Osteocyte (in vitro differentiated cells): ENCODE results near the gene C21orf58. TPM values are rescaled to one million over a fixed set of nuclear protein-coding genes. Genes with fewer than 3 reads are reported as not detected.

Experiments used
- DNase-seq: peaks from one replicate; pipeline ENCODE4 v3.0.0; 2021; ENCODE audit warnings: mixed read lengths; ENCODE audit not compliant: unreplicated experiment; ENCODE audit errors: extremely low spot score
- H3K27ac Mint-ChIP-seq: one replicate; pipeline ENCODE4 v1.8.0; 2021; ENCODE audit warnings: mild to moderate bottlenecking, mixed read lengths; ENCODE audit not compliant: unreplicated experiment
- H3K27me3 Mint-ChIP-seq: one replicate; pipeline ENCODE4 v1.8.0; 2021; ENCODE audit warnings: mixed read lengths; ENCODE audit not compliant: unreplicated experiment
- H3K36me3 Mint-ChIP-seq: one replicate; pipeline ENCODE4 v1.8.0; 2021; ENCODE audit warnings: mixed read lengths; ENCODE audit not compliant: unreplicated experiment
- H3K4me1 Mint-ChIP-seq: one replicate; pipeline ENCODE4 v1.8.0; 2021; ENCODE audit warnings: mixed read lengths; ENCODE audit not compliant: unreplicated experiment
- H3K4me3 Mint-ChIP-seq: one replicate; pipeline ENCODE4 v1.8.0; 2021; ENCODE audit warnings: mild to moderate bottlenecking, moderate library complexity, mixed read lengths; ENCODE audit not compliant: unreplicated experiment
- H3K9me3 Mint-ChIP-seq: one replicate; pipeline ENCODE4 v1.8.0; 2021; ENCODE audit warnings: mixed read lengths; ENCODE audit not compliant: unreplicated experiment
- total RNA-seq: library from RNA; stranded (reverse); gene quantifications from 2 replicates; pipeline ENCODE4 v1.2.1, GENCODE V29; 2021
- TF ChIP-seq, protein P1 (sequence below): fragments of 200-600 bp; sonication (generic); IDR thresholded peaks from 2 replicates; pipeline ENCODE4 v1.5.0; 2021; ENCODE audit warnings: antibody characterized with exemption, mild to moderate bottlenecking, moderate library complexity

Gene C21orf58
- total RNA-seq, 1 donor from 2014 or later = 9.1 TPM

DNA sequence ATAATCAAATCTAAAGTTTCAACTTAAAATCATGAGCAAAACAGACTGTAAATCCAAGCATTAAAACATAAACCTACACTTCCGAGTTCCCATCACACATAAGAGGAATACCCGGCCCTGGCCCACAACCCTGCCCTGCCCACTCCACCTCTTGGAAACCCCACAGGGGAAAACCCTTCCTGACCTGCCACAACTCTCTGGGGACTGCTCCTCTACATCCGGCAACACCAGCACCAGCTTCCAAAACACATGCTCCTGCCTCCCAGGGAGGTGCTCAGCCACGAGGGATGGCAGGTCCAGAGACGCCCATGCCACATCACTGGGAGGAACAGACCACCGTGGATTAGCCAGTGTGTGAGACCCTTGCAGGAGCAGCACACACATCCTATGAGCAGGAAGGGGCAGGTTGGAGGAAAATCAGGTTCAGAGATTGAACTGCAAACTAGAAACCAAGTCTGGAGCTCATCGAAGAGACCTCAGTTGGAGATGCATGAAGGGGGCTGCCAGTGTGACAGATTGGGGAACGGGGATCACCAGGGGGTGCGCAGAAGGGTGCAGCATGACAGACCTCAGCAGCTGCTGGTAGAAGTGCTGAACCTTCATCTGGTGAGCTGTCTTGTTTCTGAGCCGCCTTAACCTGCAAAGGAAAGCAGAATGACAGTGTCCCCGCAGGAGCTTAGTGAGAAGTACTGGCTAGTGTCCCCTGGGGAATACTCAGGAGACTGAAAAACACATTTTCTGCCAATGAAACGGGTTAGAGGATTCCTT, 69.3 kb downstream of the C21orf58 start:
- no peak overlapping the region for H3K4me3 Mint-ChIP-seq
- no peak overlapping the region for H3K27ac Mint-ChIP-seq
- H3K27me3 Mint-ChIP-seq = no peaks in the 10 kb centered on the region
- TF ChIP-seq, protein P1, sequence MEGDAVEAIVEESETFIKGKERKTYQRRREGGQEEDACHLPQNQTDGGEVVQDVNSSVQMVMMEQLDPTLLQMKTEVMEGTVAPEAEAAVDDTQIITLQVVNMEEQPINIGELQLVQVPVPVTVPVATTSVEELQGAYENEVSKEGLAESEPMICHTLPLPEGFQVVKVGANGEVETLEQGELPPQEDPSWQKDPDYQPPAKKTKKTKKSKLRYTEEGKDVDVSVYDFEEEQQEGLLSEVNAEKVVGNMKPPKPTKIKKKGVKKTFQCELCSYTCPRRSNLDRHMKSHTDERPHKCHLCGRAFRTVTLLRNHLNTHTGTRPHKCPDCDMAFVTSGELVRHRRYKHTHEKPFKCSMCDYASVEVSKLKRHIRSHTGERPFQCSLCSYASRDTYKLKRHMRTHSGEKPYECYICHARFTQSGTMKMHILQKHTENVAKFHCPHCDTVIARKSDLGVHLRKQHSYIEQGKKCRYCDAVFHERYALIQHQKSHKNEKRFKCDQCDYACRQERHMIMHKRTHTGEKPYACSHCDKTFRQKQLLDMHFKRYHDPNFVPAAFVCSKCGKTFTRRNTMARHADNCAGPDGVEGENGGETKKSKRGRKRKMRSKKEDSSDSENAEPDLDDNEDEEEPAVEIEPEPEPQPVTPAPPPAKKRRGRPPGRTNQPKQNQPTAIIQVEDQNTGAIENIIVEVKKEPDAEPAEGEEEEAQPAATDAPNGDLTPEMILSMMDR = no peak
- H3K36me3 Mint-ChIP-seq = peaks cover 70% of the 10 kb centered on the region
- no peaks in the 10 kb centered on the region for H3K9me3 Mint-ChIP-seq
- H3K4me1 Mint-ChIP-seq = no peaks in the 10 kb centered on the region
- no peak for DNase-seq

DNA sequence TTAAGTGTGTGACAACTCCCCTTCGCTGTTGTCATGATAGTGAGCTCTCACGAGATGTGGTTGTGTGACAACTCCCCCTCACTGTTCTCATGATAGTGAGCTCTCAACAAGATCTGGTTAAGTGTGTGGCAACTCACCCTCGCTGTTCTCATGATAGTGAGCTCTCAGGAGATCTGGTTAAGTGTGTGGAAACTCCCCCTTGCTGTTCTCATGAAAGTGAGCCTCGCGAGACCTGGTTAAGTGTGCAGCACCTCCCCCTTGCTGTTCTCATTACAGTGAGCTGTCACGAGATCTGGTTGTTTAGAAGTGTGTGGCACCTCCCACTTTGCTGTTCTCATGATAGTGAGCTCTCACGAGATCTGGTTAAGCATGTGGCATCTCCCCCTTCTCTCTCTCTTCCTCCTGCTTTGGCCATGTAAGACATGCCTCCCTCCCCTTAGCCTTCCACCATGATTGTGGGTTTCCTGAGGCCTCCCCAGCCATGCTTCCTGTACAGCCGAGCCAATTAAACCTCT, 70.0 kb downstream of the C21orf58 start:
- no peak for DNase-seq
- Mint-ChIP-seq H3K27me3 (no peaks in the 10 kb centered on the region), H3K27ac (no peak overlapping the region), H3K4me3 (no peak overlapping the region), H3K36me3 (peaks cover 70% of the 10 kb centered on the region), H3K4me1 (no peaks in the 10 kb centered on the region), H3K9me3 (no peaks in the 10 kb centered on the region)
- TF ChIP-seq, protein P1 = no peak

DNA sequence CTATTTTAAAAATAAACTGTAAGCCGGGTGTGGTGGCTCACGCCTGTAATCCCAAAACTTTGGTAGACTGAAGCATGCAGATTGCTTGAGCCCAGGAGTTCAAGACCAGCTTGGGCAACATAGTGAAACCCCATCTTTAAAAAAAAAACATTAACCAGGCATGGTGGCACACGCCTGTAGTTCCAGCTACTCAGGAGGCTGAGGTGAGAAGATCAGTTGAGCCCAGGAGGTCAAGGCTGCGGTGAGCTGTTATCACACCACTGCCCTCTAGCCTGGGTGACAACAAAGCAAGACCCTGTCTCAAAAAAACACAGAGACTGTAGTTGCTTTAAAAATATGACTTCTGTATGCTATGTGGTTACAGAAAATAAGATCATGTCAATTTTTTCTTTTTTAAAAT, 70.8 kb downstream of the C21orf58 start:
- peaks cover 66% of the 10 kb centered on the region for H3K36me3 Mint-ChIP-seq
- H3K4me1 Mint-ChIP-seq = no peaks in the 10 kb centered on the region
- TF ChIP-seq, protein P1 = no peak
- no peaks in the 10 kb centered on the region for H3K9me3 Mint-ChIP-seq
- no peaks in the 10 kb centered on the region for H3K27me3 Mint-ChIP-seq
- no peak overlapping the region for H3K4me3 Mint-ChIP-seq
- DNase-seq = no peak
- H3K27ac Mint-ChIP-seq = no peak overlapping the region

Other genes with a start within 250 kb of the C21orf58 start
- gene COL6A2, start 225.8 kb downstream of the C21orf58 start, total RNA-seq = 1,821 and 1,951 TPM in 2 replicates
- 2.3 and 2.5 TPM in 2 replicates for gene FTCD, start 168.3 kb downstream of the C21orf58 start, total RNA-seq
- 17.5 and 18.9 TPM in 2 replicates for gene SPATC1L, start 139.4 kb downstream of the C21orf58 start, total RNA-seq
- gene LSS, start 95.1 kb downstream of the C21orf58 start, total RNA-seq = 92.0 and 101 TPM in 2 replicates
- 99.4 and 105 TPM in 2 replicates for gene MCM3AP, start 38.3 kb downstream of the C21orf58 start, total RNA-seq
- 17.9 and 18.2 TPM in 2 replicates for gene YBEY, start 37.5 kb downstream of the C21orf58 start, total RNA-seq
- 38.9 and 42.5 TPM in 2 replicates for gene PCNT, start 286 bp upstream of the C21orf58 start, total RNA-seq
- 39.2 and 43.0 TPM in 2 replicates for gene DIP2A, start 135.0 kb upstream of the C21orf58 start, total RNA-seq